ENCODE results near the gene DCAF12. TPM values are rescaled to one million over a fixed set of nuclear protein-coding genes. Genes with fewer than 3 reads are reported as not detected.

Gene DCAF12
- total RNA-seq, 1 donor from 2014 or later: 54.9 TPM

- intact Hi-C loops (cut with DNase I): no loop called here
- no peak for ATAC-seq
- DNase-seq (ENCODE audit: low spot score): no peak
Observed at GRCh38 chr9:34131571-34131970, 5.1 kb upstream of the DCAF12 start.

GRCh38 chr9:34127035-34127948, 794 bp upstream of the DCAF12 start:
- no peak for DNase-seq (ENCODE audit: low spot score)
- peak; percentile 36 for ATAC-seq
- intact Hi-C loops (cut with DNase I): no loop called here

DNA sequence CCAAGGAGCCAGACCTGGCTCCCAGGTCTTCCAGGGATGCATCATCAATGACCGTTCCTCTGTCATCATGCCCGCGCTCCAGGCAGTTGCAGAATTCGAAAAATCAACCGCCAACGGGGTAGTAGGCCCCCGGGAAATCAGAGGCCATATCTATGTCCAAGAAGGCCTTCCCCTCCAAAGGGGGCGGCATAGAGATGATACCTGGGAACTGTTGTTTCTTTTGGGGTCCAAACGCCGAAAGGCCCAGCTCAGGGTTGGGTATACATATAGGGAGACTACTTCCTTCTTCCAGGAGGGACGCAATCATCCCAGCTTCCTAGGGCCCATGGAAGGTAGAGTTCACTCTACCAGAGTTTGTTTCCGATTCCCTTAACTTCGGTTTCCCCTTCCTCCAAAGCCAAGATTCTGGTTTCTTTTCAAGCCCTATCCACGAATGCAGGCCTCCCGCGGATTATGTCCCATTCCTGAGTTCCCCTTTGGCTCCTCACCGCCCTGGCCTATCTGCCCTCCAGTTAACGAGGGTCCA, 754 bp downstream of the DCAF12 start:
- ATAC-seq: no peak
- intact Hi-C loops (cut with DNase I): no loop called here
- DNase-seq (ENCODE audit: low spot score): no peak

DNA sequence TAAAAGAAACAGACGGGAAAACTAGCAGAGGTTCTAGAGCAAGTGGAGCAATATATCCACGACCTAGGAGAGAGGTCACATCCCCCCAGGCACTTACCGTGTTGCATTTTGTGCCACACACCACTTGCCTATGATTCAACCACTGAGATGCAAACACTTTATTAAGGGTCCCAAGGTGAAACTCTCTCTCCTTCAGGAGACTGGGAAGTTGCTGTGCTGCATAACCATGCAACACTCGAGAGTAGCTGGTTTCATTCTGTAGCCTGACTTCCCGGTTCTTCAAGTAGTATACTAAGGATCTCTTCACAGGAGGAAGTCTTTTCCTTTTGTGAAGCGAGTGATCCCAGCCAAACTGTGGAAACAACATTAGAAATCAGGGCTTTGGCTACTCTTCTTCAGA, 1.6 kb downstream of the DCAF12 start:
- ATAC-seq (no peak), DNase-seq (ENCODE audit: low spot score) (no peak)
- intact Hi-C loops (cut with DNase I): no loop called here

DNA sequence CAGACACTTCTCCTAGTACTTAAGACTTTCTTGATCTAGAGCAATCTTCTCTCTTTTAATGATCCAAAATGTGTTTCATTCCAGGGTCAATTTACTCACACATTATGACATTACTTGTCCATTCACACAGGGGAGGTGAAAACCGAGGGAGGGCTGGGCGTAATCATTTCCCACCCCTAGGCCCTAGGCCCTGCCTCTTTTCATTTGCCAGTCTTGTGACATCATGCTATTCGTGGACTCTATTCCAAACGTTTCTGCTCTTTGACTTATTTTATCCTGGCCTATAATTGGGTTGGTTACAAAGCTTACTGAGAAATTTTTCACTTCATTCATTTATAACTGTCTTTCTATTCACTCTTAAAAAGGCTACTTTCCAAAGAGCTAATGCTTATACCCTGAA, 2.4 kb downstream of the DCAF12 start:
- intact Hi-C loops (cut with DNase I): no loop called here
- DNase-seq (ENCODE audit: low spot score) (no peak), ATAC-seq (no peak)

- intact Hi-C loops (cut with DNase I): no loop called here
- no peak for ATAC-seq
- no peak for DNase-seq (ENCODE audit: low spot score)
Observed at GRCh38 chr9:34123682-34124081, 2.8 kb downstream of the DCAF12 start.

DNA sequence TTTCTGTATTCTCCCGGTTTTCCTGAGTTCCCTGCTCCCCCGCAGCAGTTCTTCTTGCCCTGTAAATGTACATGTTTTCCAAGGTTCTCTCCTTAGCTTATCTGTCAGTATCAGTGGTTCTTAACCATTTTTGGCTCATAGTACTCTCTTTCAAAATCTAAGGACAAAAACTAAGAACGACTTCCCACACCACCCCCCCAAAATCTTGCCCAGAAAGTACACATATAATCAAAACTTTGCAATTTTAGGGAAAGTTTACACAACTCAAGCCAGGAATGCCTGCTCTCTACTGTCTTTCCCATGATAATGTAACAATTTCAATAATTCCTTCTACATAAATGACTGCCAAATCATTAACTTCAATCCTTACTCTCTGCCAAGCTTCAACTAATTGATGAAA, 4.5 kb downstream of the DCAF12 start:
- intact Hi-C loops (cut with DNase I): no loop called here
- DNase-seq (ENCODE audit: low spot score) (no peak), ATAC-seq (no peak)

DNA sequence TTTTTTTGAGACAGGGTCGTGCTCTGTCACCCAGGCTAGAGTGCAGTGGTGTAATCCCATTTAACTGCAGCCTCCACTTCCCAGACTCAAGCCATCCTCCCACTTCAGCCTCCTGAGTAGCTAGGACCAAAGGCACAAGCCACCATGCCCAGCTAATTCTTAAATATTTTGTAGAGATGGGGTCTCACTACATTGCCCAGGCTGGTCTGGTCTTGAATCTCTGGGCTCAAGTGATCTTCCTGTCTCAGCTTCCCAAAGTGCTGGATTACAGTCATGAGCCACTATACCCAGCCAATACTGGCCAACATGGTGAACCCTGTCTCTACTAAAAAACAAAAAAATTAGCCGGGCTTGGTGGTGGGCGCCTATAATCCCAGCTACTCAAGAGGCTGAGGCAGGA, 6.8 kb downstream of the DCAF12 start:
- intact Hi-C loops (cut with DNase I): no loop called here
- DNase-seq (ENCODE audit: low spot score) (no peak), ATAC-seq (no peak)

- intact Hi-C loops (cut with DNase I): no loop called here
- ATAC-seq (no peak), DNase-seq (ENCODE audit: low spot score) (no peak)
Observed at GRCh38 chr9:34114436-34114835, 12.1 kb downstream of the DCAF12 start.

GRCh38 chr9:34106110-34106509, 20.4 kb downstream of the DCAF12 start:
- DNase-seq (ENCODE audit: low spot score): no peak
- ATAC-seq: no peak
- intact Hi-C loops (cut with DNase I): no loop called here

DNA sequence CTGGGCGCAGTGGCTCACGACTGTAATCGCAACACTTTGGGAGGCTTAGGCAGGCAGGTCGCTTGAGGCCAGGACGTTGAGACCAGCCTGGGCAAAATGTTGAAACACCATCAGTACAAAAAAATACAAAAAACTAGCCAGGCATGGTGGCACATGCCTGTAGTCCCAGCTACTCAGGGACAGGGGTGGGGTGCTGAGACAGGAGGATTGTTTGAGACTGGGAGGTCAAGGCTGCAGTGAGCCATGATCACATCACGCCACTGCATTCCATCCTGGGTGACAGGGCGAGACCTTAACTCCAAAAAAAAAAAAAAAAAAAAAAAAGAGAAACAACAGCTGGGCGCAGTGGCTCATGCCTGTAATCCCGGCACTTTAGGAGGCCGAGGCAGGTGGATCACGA, 23.7 kb downstream of the DCAF12 start:
- ATAC-seq (no peak), DNase-seq (ENCODE audit: low spot score) (no peak)
- intact Hi-C loops (cut with DNase I): no loop called here

GRCh38 chr9:34098307-34098706, 28.2 kb downstream of the DCAF12 start:
- intact Hi-C loops (cut with DNase I): no loop called here
- no peak for ATAC-seq
- no peak for DNase-seq (ENCODE audit: low spot score)

GRCh38 chr9:34097865-34098264, 28.6 kb downstream of the DCAF12 start:
- no peak for DNase-seq (ENCODE audit: low spot score)
- intact Hi-C loops (cut with DNase I): no loop called here
- ATAC-seq: no peak

DNA sequence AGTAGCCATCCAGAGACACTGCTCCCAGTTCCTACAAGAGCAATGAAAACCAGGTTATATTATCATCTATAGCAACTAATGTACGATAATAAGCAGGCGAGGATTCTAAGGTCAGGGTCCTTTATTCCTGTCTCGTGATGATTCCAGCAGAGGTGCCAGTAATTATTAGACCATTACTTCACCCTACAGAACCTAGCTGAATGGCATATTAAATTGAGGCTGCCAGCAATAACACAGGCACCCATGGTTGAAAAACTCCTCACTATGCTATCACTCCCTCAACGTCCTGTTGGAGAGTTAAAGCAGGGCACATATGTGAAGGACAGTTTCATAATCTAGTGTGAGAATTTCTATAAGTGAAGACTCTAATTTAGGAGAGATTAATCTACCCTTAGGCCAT, 29.7 kb downstream of the DCAF12 start:
- intact Hi-C loops (cut with DNase I): no loop called here
- DNase-seq (ENCODE audit: low spot score): no peak
- ATAC-seq: no peak

DNA sequence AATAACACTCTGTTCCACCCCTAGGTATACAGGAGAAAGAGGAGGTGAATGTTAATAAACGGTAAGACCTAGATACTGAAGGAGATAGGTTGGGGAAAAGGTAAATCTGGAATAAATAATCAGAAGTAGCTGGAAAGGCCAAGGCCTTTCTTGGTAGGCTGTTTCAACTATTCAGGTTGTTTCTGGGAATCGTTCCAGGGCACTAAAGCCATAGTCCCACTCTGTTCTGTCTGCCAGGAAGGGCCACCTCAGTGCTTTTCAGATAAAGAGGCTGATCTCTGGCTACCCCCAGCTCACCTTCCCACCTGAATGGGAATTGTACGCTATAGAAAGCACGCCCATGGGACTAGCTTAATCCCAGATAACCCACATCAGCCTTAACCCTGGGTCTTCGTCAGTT, 32.9 kb downstream of the DCAF12 start:
- intact Hi-C loops (cut with DNase I): no loop called here
- ATAC-seq: no peak

GRCh38 chr9:34089311-34089710, 37.2 kb downstream of the DCAF12 start:
- no peak for ATAC-seq
- intact Hi-C loops (cut with DNase I): no loop called here
- DNase-seq (ENCODE audit: low spot score): no peak

More for the DNA sequence above, 32.9 kb downstream of the DCAF12 start:
- DNase-seq (ENCODE audit: low spot score): no peak

- intact Hi-C loops (cut with DNase I): no loop called here
- ATAC-seq (no peak), DNase-seq (ENCODE audit: low spot score) (no peak)
Observed at GRCh38 chr9:34087370-34087769, 39.1 kb downstream of the DCAF12 start.

- intact Hi-C loops (cut with DNase I): no loop called here
- ATAC-seq (no peak), DNase-seq (ENCODE audit: low spot score) (no peak)
Observed at GRCh38 chr9:34086864-34087263, 39.6 kb downstream of the DCAF12 start.

GRCh38 chr9:34085581-34086500, 40.7 kb downstream of the DCAF12 start:
- peak; percentile 70 for ATAC-seq
- intact Hi-C loops (cut with DNase I): no loop called here
- no peak for DNase-seq (ENCODE audit: low spot score)

DNA sequence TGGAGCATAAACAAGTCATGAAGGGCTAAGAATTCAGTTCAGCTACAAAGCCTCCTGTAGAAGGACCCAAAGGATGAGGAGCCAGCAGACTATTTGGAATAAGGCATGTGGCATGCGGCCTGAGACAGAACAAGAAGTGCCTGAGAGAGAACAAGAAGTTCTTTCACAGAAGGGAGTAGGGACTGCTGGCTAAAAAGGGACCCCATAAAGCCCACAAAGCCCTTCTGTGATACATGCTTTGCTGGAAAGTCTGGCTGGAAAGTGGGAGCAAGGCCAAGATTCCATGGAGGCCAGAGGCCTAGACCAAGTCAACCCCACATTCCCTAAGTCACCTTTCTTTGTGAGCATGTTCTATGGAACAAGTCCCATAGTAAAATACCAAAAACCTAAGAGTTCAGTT, 41.9 kb downstream of the DCAF12 start:
- peak; percentile 92 for ATAC-seq
- intact Hi-C loops (cut with DNase I): no loop called here
- peak; percentile 77 for DNase-seq (ENCODE audit: low spot score)
